ENCODE data around the gene ZGRF1.

DNA sequence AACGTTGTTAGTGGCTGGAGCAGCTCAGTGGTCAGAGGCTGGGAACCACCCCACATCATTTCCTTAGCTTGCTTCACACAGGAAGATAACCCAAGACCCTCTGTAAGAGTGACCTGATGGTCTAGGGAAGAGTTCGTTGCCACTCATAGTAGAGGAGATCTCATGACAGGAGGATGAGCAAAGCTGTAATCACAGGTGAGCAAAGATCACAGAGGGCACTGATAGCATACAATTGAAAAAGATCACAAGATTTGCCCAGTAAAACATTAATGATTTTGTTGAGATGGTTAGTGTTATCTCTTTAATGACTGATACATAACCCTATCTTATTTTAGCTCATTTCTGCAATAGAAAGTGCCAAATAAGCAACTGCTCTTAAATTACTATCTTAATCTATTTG lies 44.3 kb upstream of the ZGRF1 start:
- TF ChIP-seq, protein P1, sequence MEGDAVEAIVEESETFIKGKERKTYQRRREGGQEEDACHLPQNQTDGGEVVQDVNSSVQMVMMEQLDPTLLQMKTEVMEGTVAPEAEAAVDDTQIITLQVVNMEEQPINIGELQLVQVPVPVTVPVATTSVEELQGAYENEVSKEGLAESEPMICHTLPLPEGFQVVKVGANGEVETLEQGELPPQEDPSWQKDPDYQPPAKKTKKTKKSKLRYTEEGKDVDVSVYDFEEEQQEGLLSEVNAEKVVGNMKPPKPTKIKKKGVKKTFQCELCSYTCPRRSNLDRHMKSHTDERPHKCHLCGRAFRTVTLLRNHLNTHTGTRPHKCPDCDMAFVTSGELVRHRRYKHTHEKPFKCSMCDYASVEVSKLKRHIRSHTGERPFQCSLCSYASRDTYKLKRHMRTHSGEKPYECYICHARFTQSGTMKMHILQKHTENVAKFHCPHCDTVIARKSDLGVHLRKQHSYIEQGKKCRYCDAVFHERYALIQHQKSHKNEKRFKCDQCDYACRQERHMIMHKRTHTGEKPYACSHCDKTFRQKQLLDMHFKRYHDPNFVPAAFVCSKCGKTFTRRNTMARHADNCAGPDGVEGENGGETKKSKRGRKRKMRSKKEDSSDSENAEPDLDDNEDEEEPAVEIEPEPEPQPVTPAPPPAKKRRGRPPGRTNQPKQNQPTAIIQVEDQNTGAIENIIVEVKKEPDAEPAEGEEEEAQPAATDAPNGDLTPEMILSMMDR (IDR thresholded peaks at IDR 0.05 in 2 of 3, conservative IDR thresholded peaks at IDR 0.05 in 1 of 3; ENCODE audit: insufficient read depth in 2 of 3, low read depth in 1 of 3, low read length in 3 of 3): no peak
- TF ChIP-seq ZNF263 (CRISPR knock-in tag; IDR thresholded peaks at IDR 0.05; ENCODE audit: borderline replicate concordance) (no peak), GABPB1 (CRISPR knock-in tag; IDR thresholded peaks at IDR 0.05) (no peak)
